ENCODE measurements around the gene ARMH4. TPM values are rescaled to one million over a fixed set of nuclear protein-coding genes. Genes with fewer than 3 reads are reported as not detected.

ARMH4 gene
- total RNA-seq, 4 donors from 2014 or later, result 0.41 to 2.8 (median 0.48) TPM; not detected in 1

DNA sequence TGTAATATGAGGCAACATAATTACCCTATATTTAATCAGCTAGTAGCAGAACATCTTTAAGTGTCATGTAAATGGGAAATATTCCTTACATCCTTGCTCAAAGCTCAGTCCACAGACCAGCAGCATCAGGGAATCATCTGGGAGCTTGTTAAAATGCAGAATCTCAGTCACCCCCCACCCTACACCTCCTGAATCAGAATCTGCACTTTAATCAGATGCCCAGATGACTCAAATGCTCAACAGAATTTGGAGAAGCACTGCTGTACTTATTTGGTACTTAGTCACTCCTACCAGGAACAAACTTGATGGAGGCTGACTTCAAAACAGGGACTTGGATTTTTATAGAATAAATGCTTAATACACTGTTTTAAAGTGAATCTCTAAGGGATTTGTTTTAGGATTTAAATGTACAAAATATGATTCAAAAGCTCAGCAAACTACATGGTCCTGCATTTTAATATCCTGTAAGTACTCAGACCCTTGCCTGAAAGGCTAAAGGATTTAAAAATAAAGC, 96.5 kb downstream of the ARMH4 start:
- Histone ChIP-seq H3K36me3 (no peaks in the 10 kb centered on the region), H3K4me3 (no peak overlapping the region), H3K27me3 (no peaks in the 10 kb centered on the region), H3K27ac (no peak overlapping the region), H3K4me1 (no peaks in the 10 kb centered on the region), H3K9me3 (no peaks in the 10 kb centered on the region)
- in situ Hi-C loops (cut with MboI; ENCODE audit: low pct_ligation_motif_present in 1 of 4, low pct_unique_long_range_greater_than_20kb in 1 of 4, low sequenced_read_pairs in 3 of 4), result loop anchor here in 1 of 4 donors (25.0 kb wide), 1 partner anchor 568 kb away; the partner anchor contains the start of gene CCDC198
- intact Hi-C loops (cut with DNase I; ENCODE audit: low total_unique reads), result no loop called here
- DNase-seq, result no peak
- TF ChIP-seq POLR2AphosphoS5 (IDR thresholded peaks at IDR 0.05), result no peak
- TF ChIP-seq, protein P1, sequence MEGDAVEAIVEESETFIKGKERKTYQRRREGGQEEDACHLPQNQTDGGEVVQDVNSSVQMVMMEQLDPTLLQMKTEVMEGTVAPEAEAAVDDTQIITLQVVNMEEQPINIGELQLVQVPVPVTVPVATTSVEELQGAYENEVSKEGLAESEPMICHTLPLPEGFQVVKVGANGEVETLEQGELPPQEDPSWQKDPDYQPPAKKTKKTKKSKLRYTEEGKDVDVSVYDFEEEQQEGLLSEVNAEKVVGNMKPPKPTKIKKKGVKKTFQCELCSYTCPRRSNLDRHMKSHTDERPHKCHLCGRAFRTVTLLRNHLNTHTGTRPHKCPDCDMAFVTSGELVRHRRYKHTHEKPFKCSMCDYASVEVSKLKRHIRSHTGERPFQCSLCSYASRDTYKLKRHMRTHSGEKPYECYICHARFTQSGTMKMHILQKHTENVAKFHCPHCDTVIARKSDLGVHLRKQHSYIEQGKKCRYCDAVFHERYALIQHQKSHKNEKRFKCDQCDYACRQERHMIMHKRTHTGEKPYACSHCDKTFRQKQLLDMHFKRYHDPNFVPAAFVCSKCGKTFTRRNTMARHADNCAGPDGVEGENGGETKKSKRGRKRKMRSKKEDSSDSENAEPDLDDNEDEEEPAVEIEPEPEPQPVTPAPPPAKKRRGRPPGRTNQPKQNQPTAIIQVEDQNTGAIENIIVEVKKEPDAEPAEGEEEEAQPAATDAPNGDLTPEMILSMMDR (IDR thresholded peaks at IDR 0.05), result no peak
- TF ChIP-seq EP300 (IDR thresholded peaks at IDR 0.05; ENCODE audit: low read depth), result no peak
- TF ChIP-seq POLR2A (IDR thresholded peaks at IDR 0.05), result no peak

DNA sequence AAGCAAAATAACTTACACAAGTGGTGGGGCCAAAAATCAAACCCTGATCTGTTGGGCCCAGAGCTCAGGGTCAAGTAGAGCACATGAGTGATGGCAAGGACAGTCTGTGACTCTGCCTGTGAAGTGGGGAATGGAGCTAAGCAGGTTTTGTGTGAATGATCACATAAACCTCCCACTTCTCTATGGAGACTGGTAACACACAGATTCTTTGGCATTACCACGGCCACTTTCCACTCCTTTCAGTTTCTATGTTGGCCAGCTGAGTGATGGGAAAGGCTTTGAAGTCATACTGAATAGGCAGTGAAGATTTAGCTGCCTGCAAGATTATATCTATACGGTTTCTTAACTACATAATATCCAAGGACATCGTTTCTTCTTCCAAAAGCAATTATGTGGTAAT, 97.9 kb downstream of the ARMH4 start:
- no peak overlapping the region for H3K27ac ChIP-seq
- TF ChIP-seq EP300 (IDR thresholded peaks at IDR 0.05; ENCODE audit: low read depth) (no peak), POLR2AphosphoS5 (IDR thresholded peaks at IDR 0.05) (no peak), POLR2A (IDR thresholded peaks at IDR 0.05) (no peak)
- TF ChIP-seq, protein P1 (IDR thresholded peaks at IDR 0.05), result no peak
- H3K4me1 ChIP-seq, result no peaks in the 10 kb centered on the region
- H3K36me3 ChIP-seq, result no peaks in the 10 kb centered on the region
- intact Hi-C loops (cut with DNase I; ENCODE audit: low total_unique reads), result no loop called here
- H3K9me3 ChIP-seq, result no peaks in the 10 kb centered on the region
- 60 to 76% methylated on average over 2 to 3 of the region's 3 CpGs for WGBS, 2 donors (ENCODE audit: low coverage in 1 of 2)
- no peaks in the 10 kb centered on the region for H3K27me3 ChIP-seq
- no peak for DNase-seq
- H3K4me3 ChIP-seq, result no peak overlapping the region
- in situ Hi-C loops (cut with MboI; ENCODE audit: low pct_ligation_motif_present in 1 of 4, low pct_unique_long_range_greater_than_20kb in 1 of 4, low sequenced_read_pairs in 3 of 4), result loop anchor here in 1 of 4 donors (25.0 kb wide), 1 partner anchor 567 kb away; the partner anchor contains the start of gene CCDC198

DNA sequence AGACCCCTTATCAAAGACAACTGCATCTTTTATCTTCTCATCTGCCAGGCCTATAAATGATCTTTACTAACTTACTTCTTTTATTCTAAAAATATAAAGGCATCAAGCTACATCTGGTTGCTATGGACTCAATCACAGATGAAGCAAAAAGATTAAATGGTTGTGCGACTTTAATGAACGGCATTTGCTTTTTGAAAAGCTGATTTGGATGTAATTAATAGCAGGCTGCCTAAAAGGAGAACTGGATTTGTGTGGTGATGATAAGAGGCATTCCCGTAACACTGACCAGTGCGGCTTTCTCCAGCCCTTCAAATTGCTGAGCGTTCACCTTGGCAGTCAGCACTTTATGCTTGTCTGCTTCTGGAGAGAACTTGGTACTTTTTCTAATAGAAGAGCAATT, 103.8 kb downstream of the ARMH4 start:
- H3K27me3 ChIP-seq, result no peaks in the 10 kb centered on the region
- H3K4me1 ChIP-seq, result no peaks in the 10 kb centered on the region
- 89 to 92% methylated on average over 2 to 5 of the region's 5 CpGs for WGBS, 2 donors (ENCODE audit: low coverage in 1 of 2)
- H3K36me3 ChIP-seq, result no peaks in the 10 kb centered on the region
- TF ChIP-seq, protein P1 (IDR thresholded peaks at IDR 0.05), result no peak
- TF ChIP-seq POLR2AphosphoS5 (IDR thresholded peaks at IDR 0.05) (no peak), EP300 (IDR thresholded peaks at IDR 0.05; ENCODE audit: low read depth) (no peak), POLR2A (IDR thresholded peaks at IDR 0.05) (no peak)
- no peak for DNase-seq
- in situ Hi-C loops (cut with MboI; ENCODE audit: low pct_ligation_motif_present in 1 of 4, low pct_unique_long_range_greater_than_20kb in 1 of 4, low sequenced_read_pairs in 3 of 4), result no loop called here
- no peak overlapping the region for H3K27ac ChIP-seq
- intact Hi-C loops (cut with DNase I; ENCODE audit: low total_unique reads), result no loop called here
- H3K4me3 ChIP-seq, result no peak overlapping the region
- H3K9me3 ChIP-seq, result no peaks in the 10 kb centered on the region

DNA sequence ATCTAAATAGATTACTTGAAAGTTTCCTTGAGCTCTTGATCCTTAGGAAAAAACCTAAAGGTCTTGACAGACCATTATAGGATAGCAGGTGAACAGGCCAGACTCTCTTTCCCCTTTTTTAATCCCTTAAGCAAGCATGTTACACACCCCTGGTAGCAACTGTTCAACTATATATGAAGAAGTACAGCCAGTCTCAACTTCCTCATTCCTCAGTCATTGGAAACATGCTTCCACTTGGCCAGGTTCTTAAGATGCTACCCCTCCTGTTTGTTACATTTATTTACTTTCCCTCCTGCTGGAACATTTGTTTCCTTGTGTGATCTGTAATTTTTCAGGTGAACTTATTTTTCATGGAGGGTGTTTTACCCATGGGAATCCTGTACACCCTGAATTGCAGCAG, 124.1 kb downstream of the ARMH4 start:
- H3K9me3 ChIP-seq, result no peaks in the 10 kb centered on the region
- no peak for DNase-seq

More for the DNA sequence above, 124.1 kb downstream of the ARMH4 start:
- H3K36me3 ChIP-seq, result no peaks in the 10 kb centered on the region
- H3K27ac ChIP-seq, result no peak overlapping the region
- H3K27me3 ChIP-seq, result no peaks in the 10 kb centered on the region
- intact Hi-C loops (cut with DNase I; ENCODE audit: low total_unique reads) (no loop called here), in situ Hi-C loops (cut with MboI; ENCODE audit: low pct_ligation_motif_present in 1 of 4, low pct_unique_long_range_greater_than_20kb in 1 of 4, low sequenced_read_pairs in 3 of 4) (no loop called here)
- H3K4me1 ChIP-seq, result no peaks in the 10 kb centered on the region
- no peak overlapping the region for H3K4me3 ChIP-seq
- TF ChIP-seq, protein P1 (IDR thresholded peaks at IDR 0.05), result no peak
- TF ChIP-seq POLR2AphosphoS5 (IDR thresholded peaks at IDR 0.05), result no peak
- TF ChIP-seq EP300 (IDR thresholded peaks at IDR 0.05; ENCODE audit: low read depth), result no peak
- TF ChIP-seq POLR2A (IDR thresholded peaks at IDR 0.05), result no peak

Data from transverse colon (tissue), 4 donors.